K562 (cell line): Measurements from ENCODE around the gene PRKD1. TPM values are rescaled to one million over a fixed set of nuclear protein-coding genes. Genes with fewer than 3 reads are reported as not detected.

Experiments
- ATAC-seq: fragments of 200-7000 bp; cut with Tn5 transposase; 3 replicates; pipeline ENCODE4 v1.9.1; 2020; ENCODE audit warnings: moderate library complexity
- BruUV-seq: library from RNA; stranded (reverse); fragments of 400-500 nt; replicated peaks from 2 replicates; lab custom pipeline; 2021; lab: Mats Ljungman, UMichigan
- CTCF ChIA-PET: fragments of 300-600 bp; formaldehyde crosslinking; extraction: SDS; loops from one replicate; lab custom pipeline; 2021; ENCODE audit warnings: low intra/inter-chr PET ratio; lab: Yijun Ruan, JAX
- POLR2A ChIA-PET: fragments of 300-600, 350-650 bp; sonication (Branson Sonifier 250); formaldehyde crosslinking; extraction: SDS; loops from one replicate; lab custom pipeline; 2021; ENCODE audit warnings: antibody characterized with exemption, inconsistent platforms; lab: Yijun Ruan, JAX
- DNase-seq, 4 experiments: peaks; one replicate each; pipeline versions ENCODE4 v3.0.0 to v3.0.0-alpha.2; 2011 to 2018; ENCODE audit warnings: low spot score in 3 of 4, mixed read lengths in 3 of 4; ENCODE audit errors: extremely low read depth in 1 of 4
- FAIRE-seq: peaks from 2 replicates; lab custom pipeline; 2011; peaks lifted over from hg19 to GRCh38; lab: Jason Lieb, UNC
- H2AFZ ChIP-seq: 2 replicates; pipeline ENCODE4 v1.6.0; 2011; ENCODE audit warnings: low read depth, low read length, control low read depth, inconsistent platforms
- H3K27ac ChIP-seq: fragments of 200-600 bp; 3 replicates; pipeline ENCODE4 v1.8.0; 2011; ENCODE audit warnings: low read depth, mild to moderate bottlenecking, control low read depth, inconsistent platforms, low read length, moderate library complexity, mixed read lengths; ENCODE audit errors: extremely low read depth
- H3K27me3 ChIP-seq, 2 experiments: fragments of 300-600 bp in 1 of 2; 2 replicates in 1 of 2; 3 replicates in 1 of 2; pipeline versions ENCODE4 v1.6.0 to v1.8.0; 2011; ENCODE audit warnings: inconsistent platforms in 2 of 2, low read length in 2 of 2, mild to moderate bottlenecking in 1 of 2, mixed read lengths in 1 of 2, moderate library complexity in 1 of 2; ENCODE audit not compliant: control insufficient read depth in 2 of 2, insufficient read depth in 2 of 2
- H3K36me3 ChIP-seq: fragments of 300-600 bp; 3 replicates; pipeline ENCODE4 v1.8.0; 2011; ENCODE audit warnings: mild to moderate bottlenecking, low read length, inconsistent platforms; ENCODE audit not compliant: control insufficient read depth, insufficient read depth
- H3K4me1 ChIP-seq, 2 experiments: fragments of 200-600 bp in 1 of 2; replicated peaks in 1 of 2; 2 replicates in 1 of 2; 3 replicates in 1 of 2; pipeline versions ENCODE4 v1.5.1 to v1.8.0; 2011; ENCODE audit warnings: inconsistent platforms in 2 of 2, low read length in 2 of 2, mild to moderate bottlenecking in 1 of 2, mixed read lengths in 1 of 2, moderate library complexity in 1 of 2; ENCODE audit not compliant: control insufficient read depth in 2 of 2, insufficient read depth in 2 of 2
- H3K4me2 ChIP-seq: 2 replicates; pipeline ENCODE4 v1.6.1; 2011; ENCODE audit warnings: low read length, control low read depth, inconsistent platforms, mixed read lengths; ENCODE audit not compliant: insufficient read depth
- H3K4me3 ChIP-seq: fragments of 200-600 bp; sonication (generic), shearing (Covaris generic); 2 replicates; pipeline ENCODE4 v1.5.1; 2016; ENCODE audit warnings: control low read depth, inconsistent platforms
- H3K79me2 ChIP-seq: fragments of 200-600 bp; 3 replicates; pipeline ENCODE4 v1.8.0; 2011; ENCODE audit warnings: low read length, inconsistent platforms; ENCODE audit not compliant: control insufficient read depth, insufficient read depth
- H3K9ac ChIP-seq, 2 experiments: 2 replicates each; pipeline versions ENCODE4 v1.6.0 to v1.6.1; 2011; ENCODE audit warnings: low read depth in 2 of 2, low read length in 2 of 2, control low read depth in 1 of 2, inconsistent platforms in 1 of 2, mild to moderate bottlenecking in 1 of 2, mixed read lengths in 1 of 2; ENCODE audit not compliant: insufficient read depth in 1 of 2
- H3K9me1 ChIP-seq: one replicate; pipeline ENCODE4 v1.6.0; 2011; ENCODE audit warnings: inconsistent platforms, mild to moderate bottlenecking, low read length, moderate library complexity; ENCODE audit not compliant: control insufficient read depth, insufficient read depth
- H3K9me3 ChIP-seq: replicated peaks from 2 replicates; pipeline ENCODE4 v1.5.1; 2011; ENCODE audit warnings: low read depth, low read length, inconsistent platforms; ENCODE audit not compliant: control insufficient read depth, insufficient read depth
- H4K20me1 ChIP-seq: replicated peaks from 2 replicates; pipeline ENCODE4 v1.6.1; 2011; ENCODE audit warnings: low read length, inconsistent platforms, mixed read lengths; ENCODE audit not compliant: control insufficient read depth, insufficient read depth
- BRF1 ChIP-seq: IDR thresholded peaks from 3 replicates; pipeline ENCODE4 v1.6.1; 2011; ENCODE audit warnings: borderline replicate concordance, mild to moderate bottlenecking; ENCODE audit not compliant: insufficient read length; ENCODE audit errors: extremely low read depth
- EGR1 ChIP-seq: fragments of 450-650 bp; conservative IDR thresholded peaks from 2 replicates; pipeline ENCODE4 v1.6.1; 2017; ENCODE audit warnings: mild to moderate bottlenecking
- ELF1 ChIP-seq: fragments of 200-800 bp; sonication (Bioruptor generic); IDR thresholded peaks from 2 replicates; pipeline ENCODE4 v1.6.1; 2016; ENCODE audit warnings: missing genetic modification characterization, missing compliant biosample characterization
- HNRNPL ChIP-seq: fragments of 200-400 bp; formaldehyde crosslinking; IDR thresholded peaks from 2 replicates; pipeline ENCODE4 v1.6.1; 2017; ENCODE audit warnings: low read depth, mild to moderate bottlenecking, low read length
- HOMEZ ChIP-seq: fragments of 250-450 bp; sonication (Bioruptor Pico); IDR thresholded peaks from 2 replicates; pipeline ENCODE4 v1.4.0; 2020; ENCODE audit warnings: mild to moderate bottlenecking, moderate library complexity
- MTA2 ChIP-seq: fragments of 450-650 bp; IDR thresholded peaks from 2 replicates; pipeline ENCODE4 v1.6.1; 2016; ENCODE audit warnings: low read depth
- NEUROD1 ChIP-seq: fragments of 150-350 bp; IDR thresholded peaks from 2 replicates; pipeline ENCODE4 v1.6.1; 2014; ENCODE audit warnings: borderline replicate concordance, low read length, low read depth; ENCODE audit not compliant: partially characterized antibody
- PRDM10 ChIP-seq: fragments of 450-650 bp; IDR thresholded peaks from 2 replicates; pipeline ENCODE4 v1.6.1; 2018; ENCODE audit not compliant: partially characterized antibody
- PYGO2 ChIP-seq: fragments of 450-650 bp; IDR thresholded peaks from 2 replicates; pipeline ENCODE4 v1.6.1; 2016; ENCODE audit warnings: mild to moderate bottlenecking, missing genetic modification characterization, moderate library complexity, missing compliant biosample characterization
- ZNF561 ChIP-seq: fragments of 450-650 bp; formaldehyde crosslinking; conservative IDR thresholded peaks from 2 replicates; pipeline ENCODE4 v1.4.0; 2020; ENCODE audit warnings: mild to moderate bottlenecking, moderate library complexity
- ZNF589 ChIP-seq: fragments of 200-800 bp; sonication (Bioruptor generic); IDR thresholded peaks from 2 replicates; pipeline ENCODE4 v1.6.1; 2016; ENCODE audit warnings: low read depth, missing genetic modification characterization, missing compliant biosample characterization
- ZNF699 ChIP-seq: fragments of 250-450 bp; sonication (Bioruptor Pico); IDR thresholded peaks from 2 replicates; pipeline ENCODE4 v1.8.0; 2021; ENCODE audit warnings: mild to moderate bottlenecking, moderate library complexity; ENCODE audit not compliant: insufficient replicate concordance
- WGBS: fragments of 100-300 bp; shearing (Covaris generic); methylation state at CpG from one replicate; pipeline ENCODE4 v1.1.6; 2016; ENCODE audit warnings: low coverage, mixed read lengths; ENCODE audit not compliant: insufficient coverage; ENCODE audit errors: missing lambda C conversion rate; 5-methylcytosine and 5-hydroxymethylcytosine counted together
- in situ Hi-C: fragments of 300-500 bp; cut with MboI; formaldehyde crosslinking; loops from 4 replicates; pipeline ENCODE4 v1.15.0; 2018; ENCODE audit warnings: inconsistent platforms, mixed read lengths
- intact Hi-C: fragments of 100-400 bp; cut with micrococcal nuclease; formaldehyde crosslinking; loops from 2 replicates; pipeline ENCODE4 v1.14.2; 2022
- polyA plus RNA-seq, 8 experiments: library from polyadenylated mRNA; depleted of rRNA in 4 of 8; stranded (reverse) in 5 of 8; unstranded in 3 of 8; fragments of >200 nt; fragmentation: Nextera tagmentation in 2 of 8; fragmentation: Illumina TruSeq in 1 of 8; extraction: Ambion mirVana in 2 of 8; extraction: Trizol in 1 of 8; gene quantifications; 2 replicates each; pipeline versions ENCODE4 v1.2.1 to v1.2.3, GENCODE V29; 2011 to 2014; ENCODE audit warnings: inconsistent platforms in 1 of 8, missing spikeins in 1 of 8
- total RNA-seq, 7 experiments: library from RNA; depleted of rRNA in 6 of 7; stranded (reverse); fragments of >200 nt in 6 of 7; fragmentation: Illumina TruSeq in 2 of 7; extraction: Trizol in 2 of 7; gene quantifications; 2 replicates each; pipeline versions ENCODE4 v1.2.1 to v1.2.3, GENCODE V29; 2011 to 2021; ENCODE audit warnings: low replicate concordance in 1 of 7

PRKD1 gene
- total and polyA plus RNA-seq, 9 of the 15 experiments (the other 6 are each of a cell fraction or from before 2014, with no cell fraction given), result 0.04 to 0.25 (median 0.13) TPM; not detected in 1

GRCh38 chr14:29897181-29897580 lies 30.5 kb downstream of the PRKD1 start:
- Histone ChIP-seq H3K79me2 (no peaks in the 10 kb centered on the region), H4K20me1 (no peaks in the 10 kb centered on the region), H3K27me3 (no peaks in the 10 kb centered on the region), H3K9me1 (no peaks in the 10 kb centered on the region), H3K27ac (no peak overlapping the region), H3K36me3 (no peaks in the 10 kb centered on the region), H2AFZ (no peak overlapping the region), H3K4me3 (no peak overlapping the region), H3K4me2 (no peak overlapping the region), H3K4me1 (no peaks in the 10 kb centered on the region), H3K9me3 (no peaks in the 10 kb centered on the region), H3K9ac (no peak overlapping the region)
- DNase-seq (no peak), FAIRE-seq (no peak), ATAC-seq (no peak)
- ChIA-PET CTCF (no interaction called here), POLR2A (no interaction called here)
- in situ Hi-C loops, result no loop called here
- TF ChIP-seq ELF1 (no peak), BRF1 (no peak), MTA2 (no peak), ZNF589 (CRISPR knock-in tag) (no peak), HNRNPL (no peak)
- 0% methylated on average over 1 of the region's 1 CpG for WGBS
- BruUV-seq, result no TSS peak
- intact Hi-C loops, result no loop called here

- Histone ChIP-seq H3K36me3 (no peaks in the 10 kb centered on the region), H3K27ac (no peak overlapping the region), H2AFZ (no peak overlapping the region), H3K9me3 (no peaks in the 10 kb centered on the region), H3K27me3 (no peaks in the 10 kb centered on the region), H3K4me1 (no peaks in the 10 kb centered on the region), H3K9ac (no peak overlapping the region), H3K79me2 (no peaks in the 10 kb centered on the region), H3K4me2 (no peak overlapping the region), H4K20me1 (no peaks in the 10 kb centered on the region), H3K9me1 (no peaks in the 10 kb centered on the region), H3K4me3 (no peak overlapping the region)
- intact Hi-C loops (no loop called here), in situ Hi-C loops (no loop called here)
- BruUV-seq, result no TSS peak
- FAIRE-seq (no peak), DNase-seq (no peak), ATAC-seq (no peak)
- POLR2A ChIA-PET, result no interaction called here
- 6% methylated on average over 2 of the region's 4 CpGs for WGBS
- TF ChIP-seq HOMEZ (CRISPR knock-in tag) (no peak), EGR1 (no peak), PYGO2 (no peak), PRDM10 (no peak), ZNF699 (CRISPR knock-in tag) (no peak), NEUROD1 (no peak), ZNF561 (no peak)
- CTCF ChIA-PET, result no interaction called here
Observed at GRCh38 chr14:29896354-29896821, 31.3 kb downstream of the PRKD1 start.
